ENCODE results near the gene SNX25.
"Not testable (repeated sequence)": the region's sequence is repeated elsewhere in the genome, so short reads cannot be mapped to it uniquely, and the experiment has no call there.

SNX25 gene

DNA sequence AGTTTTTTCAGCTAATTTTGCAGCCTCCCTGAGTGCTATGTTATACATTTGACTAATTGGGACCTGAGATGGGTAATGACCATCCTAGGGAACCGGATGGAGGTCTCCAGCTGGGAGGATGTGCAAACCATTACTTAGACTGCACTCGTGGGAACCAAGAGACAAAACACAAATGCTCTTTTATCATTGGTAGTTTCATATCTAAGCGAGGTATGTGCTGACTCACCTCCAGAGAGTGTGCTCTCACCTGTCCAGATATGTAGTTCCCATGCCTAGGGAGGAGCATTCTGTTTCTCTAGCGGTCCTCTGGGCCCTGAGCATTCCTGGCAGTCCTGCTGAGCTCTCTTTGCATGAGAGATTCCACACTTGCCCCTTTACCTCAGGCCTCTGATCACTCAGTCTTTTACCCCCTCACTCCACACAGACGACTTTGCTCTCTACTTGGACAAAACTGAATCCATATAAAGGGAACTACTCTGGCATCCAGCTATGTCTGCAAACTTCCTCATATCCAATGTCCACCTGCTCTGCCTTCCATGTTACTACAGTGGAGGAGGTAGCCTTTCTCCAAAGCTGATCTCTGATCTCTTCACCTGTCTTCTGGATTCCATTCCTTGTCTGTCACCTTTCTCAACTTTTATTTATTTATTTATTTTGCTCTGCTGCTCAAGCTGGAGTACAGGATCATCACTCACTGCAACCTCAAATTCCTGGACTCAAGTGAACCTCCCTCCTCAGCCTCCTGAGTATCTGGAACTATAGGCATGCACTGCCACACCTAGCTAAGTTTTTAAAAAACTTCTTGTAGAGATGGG, 97.9 kb downstream of the SNX25 start:
- no peak for DNase-seq

DNA sequence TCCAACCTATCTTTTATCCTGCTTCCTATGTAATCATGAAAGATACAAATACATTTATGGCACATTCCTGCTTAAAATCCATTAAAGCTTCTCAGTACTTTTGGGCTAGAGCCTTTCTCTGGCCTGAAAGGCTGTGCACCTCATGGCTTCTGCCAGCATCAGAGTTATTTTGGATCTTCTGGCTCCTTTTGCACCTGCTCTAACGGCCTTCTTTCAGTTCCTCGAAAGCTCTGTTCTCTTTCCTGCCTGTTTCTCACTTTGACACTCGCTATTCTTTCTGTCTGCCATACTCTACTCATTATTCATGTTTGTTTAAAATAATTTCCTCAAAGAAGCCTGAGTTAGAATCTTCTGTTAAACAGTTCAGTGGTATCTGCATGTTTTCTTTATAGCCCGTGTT, 100.4 kb downstream of the SNX25 start:
- no peak for DNase-seq

DNA sequence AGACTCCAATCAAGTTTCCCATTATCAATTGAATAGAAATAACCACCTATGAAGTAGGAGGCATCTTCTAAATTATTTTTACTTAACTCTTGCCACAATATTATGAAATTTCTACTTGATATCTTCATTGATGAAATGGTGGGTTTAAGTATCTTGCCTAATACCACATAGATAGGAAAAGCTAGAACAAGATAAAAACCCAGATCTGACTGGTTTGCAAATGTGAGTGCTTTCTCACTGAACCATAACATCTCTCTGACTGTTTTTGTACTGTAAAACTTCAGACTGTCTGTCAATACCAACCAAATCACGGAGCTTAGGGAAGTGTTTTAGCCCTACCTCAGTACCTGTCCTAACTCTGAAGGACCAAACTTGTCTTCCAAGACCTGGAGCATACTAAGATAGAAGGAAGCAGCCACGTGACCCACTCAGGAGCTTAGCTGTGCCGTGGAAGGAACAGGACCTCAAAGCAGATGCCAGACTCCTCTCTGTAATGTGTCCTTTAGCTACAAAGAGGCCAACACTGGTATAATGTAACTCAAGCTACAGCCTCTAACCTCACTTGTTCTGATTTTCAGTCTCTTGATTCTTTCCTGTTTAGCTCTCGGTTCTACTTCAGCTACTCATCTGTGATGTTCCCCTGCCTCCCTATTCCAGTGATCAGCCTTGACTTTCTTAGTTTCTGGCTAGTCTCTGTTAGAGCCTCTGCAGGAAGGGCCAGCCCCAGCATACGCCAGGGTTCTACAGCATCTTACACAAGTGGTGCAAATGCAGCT, 101.9 kb downstream of the SNX25 start:
- no peak for DNase-seq

DNA sequence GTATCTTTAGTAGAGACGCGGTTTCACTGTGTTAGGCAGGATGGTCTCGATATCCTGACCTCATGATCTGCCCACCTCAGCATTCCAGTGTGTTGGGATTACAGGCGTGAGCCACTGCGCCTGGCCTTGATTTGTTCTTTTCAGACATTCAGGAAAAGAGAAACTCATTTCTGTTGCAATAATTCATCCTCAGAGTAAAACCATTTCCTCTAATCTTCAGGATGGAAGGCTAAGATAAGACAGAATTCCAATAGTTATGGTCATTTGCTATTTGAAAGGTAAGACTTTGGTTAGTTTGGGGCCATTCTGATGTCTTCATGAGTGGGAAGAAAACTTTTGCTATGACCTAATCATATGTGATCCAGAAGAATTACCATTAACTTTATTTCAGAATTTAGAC, 103.3 kb downstream of the SNX25 start:
- DNase-seq: no peak

DNA sequence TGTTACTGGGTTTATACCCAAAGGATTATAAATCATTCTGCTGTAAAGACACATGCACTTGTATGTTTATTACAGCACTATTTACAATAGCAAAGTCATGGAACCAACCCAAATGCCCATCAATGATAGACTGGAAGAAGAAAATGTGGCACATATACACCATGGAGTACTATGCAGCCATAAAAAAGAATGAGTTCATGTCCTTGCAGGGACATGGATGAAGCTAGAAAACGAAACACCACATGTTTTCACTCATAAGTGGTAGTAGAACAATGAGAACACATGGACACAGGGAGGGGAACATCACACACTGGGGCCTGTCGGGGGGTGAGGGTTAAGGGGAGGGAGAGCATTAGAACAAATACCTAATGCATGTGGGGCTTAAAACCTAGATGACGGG, 108.1 kb downstream of the SNX25 start:
- not testable (repeated sequence) for DNase-seq

DNA sequence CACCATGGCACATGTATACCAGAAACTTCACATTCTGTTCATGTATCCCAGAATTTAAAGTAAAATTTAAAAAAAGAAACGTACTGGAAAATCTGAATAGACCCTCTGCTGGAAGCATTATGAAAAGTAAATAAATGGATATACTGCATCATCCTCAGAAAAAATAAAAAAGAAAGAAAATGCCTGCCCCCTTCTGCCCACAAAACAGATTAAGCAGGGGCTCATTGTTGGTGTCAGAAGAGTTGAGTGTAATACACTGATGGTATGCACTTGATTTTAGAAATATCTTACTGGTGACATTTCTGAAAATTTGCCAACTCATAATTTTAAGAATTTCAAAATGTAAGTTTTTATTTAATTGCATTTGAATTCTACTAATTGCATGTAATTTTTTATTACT, 108.5 kb downstream of the SNX25 start:
- no peak for DNase-seq

DNA sequence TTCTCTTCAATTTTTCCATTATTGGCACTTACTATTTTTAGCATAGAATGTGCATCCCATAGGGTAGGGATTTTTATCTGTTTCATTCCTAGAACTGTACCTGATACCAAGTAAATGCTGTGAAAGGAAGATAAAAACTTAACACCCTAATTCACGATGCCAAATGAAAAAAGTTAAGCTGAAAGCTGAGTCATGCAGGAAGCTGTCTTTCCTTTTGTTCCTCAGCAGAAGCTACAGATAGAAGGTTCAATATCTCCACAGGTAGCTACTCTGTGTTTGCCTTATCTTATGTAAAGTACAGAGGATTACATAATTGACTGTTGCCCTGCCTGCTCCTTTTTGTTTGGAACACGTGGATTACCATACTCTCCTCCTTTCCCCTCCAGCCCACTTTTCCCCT, 109.3 kb downstream of the SNX25 start:
- no peak for DNase-seq

DNA sequence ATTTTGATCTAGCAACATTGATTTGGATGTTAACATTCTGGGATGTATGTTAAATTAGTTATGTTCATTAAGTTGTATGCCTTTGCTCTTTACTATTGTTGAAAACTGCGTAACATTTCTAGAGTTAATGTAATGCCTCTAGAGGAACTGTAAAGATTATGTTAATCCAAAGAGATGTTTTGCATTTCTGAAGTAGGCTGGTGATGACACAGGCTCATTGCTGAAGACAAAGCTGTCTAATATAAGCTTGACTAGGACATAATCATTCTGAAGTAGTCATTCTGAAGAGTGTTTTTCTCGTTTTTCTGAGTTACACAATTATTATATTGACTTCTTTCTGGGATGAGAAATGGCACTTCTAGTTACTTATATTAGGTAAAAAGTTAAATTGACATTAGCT, 113.4 kb downstream of the SNX25 start:
- DNase-seq: no peak

DNA sequence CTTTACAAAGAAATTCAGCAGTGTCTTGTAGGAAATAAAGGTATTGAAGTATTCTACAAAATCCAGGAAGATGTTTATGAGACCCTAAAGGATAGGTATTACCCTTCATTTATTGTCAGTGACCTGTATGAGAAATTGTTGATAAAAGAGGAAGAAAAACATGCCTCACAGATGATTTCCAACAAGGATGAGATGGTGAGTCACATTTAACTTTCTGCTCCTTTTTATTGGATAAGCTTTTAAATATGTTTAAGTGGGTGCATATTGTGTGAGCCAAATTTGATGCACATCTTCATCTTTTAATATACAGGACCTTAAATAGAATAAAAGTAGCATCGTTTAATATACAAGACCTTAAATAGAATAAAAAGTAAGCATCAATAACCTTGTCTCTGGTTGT, 114.2 kb downstream of the SNX25 start:
- DNase-seq: no peak

DNA sequence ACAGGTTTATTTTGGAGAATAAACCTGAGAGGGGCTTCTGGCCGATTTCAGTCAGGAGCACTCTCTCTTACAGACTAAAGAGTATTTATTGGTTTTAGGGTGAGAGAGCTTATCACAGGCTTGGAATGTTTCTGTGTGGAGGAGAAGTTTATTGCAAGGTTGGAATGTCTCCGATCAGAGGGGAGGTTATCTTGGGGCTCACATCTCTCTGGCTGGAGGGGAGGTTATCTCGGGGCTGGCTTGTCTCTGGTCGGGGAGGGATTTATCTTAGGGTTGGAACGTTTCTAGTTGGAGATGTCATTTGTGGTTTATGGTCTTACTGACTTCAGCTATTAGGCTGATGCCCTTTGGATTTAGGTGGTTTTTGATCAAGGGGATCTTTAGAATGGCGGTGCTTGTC, 115.0 kb downstream of the SNX25 start:
- DNase-seq: not testable (repeated sequence)

DNA sequence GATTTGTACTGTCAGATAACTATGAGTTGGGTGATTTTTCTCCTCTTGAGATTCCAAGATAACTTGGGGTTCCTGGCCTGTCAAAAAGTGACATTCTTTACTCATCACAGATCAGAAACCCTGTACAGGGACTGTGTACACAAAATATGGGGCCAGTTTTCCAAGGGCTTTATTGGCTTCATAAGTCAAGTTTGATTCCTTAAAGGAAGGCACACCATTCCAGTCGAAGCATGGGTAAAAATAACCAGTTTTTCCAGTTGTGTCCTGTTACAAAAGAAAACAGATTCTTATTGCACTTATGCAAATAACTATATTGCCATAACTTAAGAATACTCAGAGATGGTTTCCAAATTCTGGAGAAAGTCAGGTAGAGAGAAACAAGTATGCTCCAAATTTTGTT, 116.3 kb downstream of the SNX25 start:
- not testable (repeated sequence) for DNase-seq

DNA sequence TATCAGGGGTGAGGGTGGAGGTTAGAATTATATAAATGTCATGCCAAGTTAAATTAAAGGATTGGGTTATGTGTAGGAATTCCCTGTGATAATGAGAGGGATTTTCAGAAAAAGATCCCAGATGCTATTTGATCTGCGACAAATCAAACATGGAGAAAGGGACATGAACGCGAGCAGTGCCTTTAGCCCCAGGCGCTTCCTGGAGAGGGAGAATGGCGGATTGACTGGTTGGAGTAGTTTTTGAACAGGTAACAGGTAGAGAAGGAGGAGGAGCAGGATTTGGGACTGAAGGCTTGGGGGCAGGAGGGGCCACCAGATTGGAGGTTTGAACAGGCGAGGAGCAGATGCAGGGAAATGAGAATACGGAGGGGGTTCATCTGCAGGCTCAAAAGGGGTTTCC, 119.2 kb downstream of the SNX25 start:
- no peak for DNase-seq

DNA sequence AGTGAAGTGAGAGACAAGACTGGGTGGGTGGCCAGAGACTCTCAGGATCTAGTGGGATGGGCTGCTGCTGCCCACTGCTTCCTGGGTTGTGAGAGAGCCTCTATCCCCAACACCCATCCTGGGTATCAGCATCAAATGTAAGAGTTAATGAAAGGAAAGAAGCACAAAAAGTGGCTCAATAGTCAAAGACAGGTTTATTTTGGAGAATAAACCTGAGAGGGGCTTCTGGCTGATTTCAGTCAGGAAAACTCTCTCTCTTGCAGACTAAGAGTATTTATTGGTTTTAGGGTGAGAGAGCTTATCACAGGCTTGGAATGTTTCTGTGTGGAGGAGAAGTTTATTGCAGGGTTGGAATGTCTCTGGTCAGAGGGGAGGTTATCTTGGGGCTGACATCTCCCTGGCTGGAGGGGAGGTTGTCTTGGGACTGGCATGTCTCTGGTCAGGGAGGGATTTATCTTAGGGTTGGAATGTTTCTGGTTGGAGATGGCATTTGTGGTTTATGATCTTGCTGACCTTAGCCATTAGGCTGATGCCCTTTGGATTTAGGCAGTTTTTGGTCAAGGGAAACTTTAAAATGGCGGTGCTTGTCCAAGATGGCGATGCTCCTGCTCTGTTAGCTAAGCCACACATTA, 120.6 kb downstream of the SNX25 start:
- not testable (repeated sequence) for DNase-seq

DNA sequence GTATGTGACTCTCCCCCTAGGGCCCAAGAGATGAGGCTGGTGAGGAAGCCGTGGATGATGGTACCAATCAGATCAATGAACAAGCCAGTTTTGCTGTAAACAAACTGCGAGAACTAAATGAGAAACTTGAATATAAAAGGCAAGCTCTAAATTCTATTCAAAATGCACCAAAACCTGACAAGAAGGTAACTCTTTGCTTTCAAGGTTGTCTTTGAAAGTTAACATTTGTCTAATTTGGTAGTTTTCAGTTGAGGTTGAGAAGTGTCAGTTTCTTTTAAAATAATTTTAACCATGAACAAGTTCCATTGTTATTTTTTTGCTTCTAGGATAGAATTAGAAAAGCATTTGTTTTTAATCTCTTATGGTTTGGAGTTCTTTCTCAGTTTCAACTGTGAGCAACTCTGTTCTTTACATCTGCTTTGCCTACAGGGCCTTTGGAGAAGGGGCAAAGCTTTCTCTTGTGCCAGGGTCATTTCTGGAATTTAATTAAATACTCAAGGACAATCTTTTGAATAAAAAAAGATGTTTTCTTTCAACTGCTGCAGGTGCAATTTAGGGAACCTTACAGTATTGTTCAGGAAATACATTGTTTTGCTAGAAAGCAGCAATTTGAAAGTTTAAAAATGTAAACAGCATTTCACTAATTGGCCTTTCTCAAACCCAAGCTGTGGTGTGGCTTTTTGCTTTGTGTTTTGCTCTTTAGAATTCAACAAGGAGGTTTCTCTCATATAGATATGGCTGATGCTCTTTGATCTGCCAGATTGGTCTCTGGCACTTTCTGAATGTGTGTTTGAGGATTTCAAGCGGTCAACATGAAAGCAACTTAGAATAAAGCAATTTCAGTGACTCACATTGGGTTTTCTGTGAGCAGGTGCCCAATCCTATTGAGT, 123.4 kb downstream of the SNX25 start:
- no peak for DNase-seq

DNA sequence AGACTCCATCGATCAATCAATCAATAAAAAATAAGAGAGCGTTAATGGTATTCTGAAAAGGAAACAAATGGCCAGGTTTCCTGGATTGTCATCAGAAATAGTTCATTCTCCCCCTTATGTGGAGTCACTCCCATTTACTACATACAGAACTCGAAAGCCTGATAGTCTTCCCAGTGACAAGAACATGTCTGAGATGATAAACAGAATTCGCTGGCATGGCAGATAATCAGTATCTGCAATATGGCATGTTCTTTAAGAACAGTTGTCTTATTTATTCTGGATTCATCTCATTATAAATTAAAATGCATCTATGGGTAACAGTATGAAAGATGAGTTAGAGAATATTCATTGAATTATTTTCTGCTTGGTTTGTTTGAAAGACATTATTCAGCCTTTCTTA, 124.9 kb downstream of the SNX25 start:
- DNase-seq: no peak

DNA sequence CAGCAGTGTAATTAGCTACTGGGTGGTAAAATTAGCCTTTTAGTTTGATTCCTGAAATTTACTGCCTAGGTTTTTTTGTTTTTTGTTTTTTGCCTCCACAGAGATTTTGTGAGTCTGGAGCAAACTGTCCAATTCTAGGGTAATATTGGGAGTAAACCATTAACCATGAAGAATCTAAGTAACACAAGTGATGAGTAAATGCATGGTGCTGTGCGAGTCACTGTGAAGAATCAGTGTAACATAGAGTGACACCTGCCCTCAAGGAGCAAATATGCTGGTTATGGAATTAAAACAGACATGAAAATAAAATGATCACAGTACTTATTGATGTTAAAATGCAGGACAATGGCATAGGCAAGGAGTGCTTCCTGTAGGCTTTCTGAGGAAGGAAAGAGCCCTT, 126.2 kb downstream of the SNX25 start:
- DNase-seq: no peak

DNA sequence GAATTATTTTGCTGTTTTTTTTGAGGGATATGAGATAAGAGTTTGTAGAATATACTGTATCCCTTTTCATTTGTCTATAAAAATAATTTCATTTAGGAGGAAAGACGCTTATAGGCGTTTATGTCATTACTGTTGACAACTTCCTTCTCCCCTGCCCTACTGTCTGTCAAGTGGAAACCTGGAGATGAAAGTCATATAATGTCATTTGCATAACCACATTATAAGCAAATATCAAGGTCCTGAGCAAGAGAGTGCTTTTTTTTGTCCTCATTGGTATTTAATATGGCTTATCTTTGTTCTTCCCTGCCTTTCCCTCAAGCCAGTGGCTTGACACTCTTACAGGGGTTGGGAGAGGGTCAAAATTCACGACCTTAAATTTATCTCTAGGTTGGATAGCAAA, 130.5 kb downstream of the SNX25 start:
- DNase-seq: no peak

DNA sequence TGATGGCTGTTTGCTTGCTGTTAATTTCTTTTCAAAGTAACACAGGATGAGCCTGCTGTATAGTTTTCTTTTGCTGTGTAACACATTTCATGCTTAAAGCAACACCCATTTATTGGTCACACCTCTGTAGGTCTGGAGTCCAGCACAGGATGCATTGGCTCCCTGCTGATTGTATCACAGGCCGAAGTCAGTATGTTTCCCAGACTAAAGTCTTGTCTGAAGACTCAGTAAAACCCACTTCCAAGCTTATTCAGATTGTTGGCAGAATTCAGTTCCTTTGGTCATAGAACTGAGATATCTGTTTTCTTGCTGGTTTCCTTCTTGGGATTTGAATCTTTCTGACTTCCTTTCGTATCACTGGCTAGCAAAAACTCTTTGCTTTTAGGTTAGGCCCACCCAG, 132.0 kb downstream of the SNX25 start:
- DNase-seq: no peak

DNA sequence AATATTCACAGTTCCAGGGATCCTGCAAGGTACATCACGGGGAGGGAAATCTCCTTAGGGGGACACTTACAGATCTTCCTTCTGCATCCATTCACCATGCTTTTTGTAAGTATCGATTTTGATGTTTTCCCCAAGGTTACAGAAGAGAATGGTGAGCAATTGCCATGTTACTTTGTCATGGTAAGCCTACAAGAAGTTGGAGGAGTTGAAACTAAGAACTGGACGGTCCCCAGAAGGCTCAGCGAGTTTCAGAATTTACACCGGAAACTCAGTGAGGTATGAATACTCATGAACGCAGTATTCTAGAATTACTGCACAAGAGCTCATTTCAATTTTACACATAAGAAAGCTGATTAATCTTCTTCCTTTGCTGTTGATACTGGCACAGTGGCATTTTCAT, 132.4 kb downstream of the SNX25 start:
- DNase-seq: no peak

DNA sequence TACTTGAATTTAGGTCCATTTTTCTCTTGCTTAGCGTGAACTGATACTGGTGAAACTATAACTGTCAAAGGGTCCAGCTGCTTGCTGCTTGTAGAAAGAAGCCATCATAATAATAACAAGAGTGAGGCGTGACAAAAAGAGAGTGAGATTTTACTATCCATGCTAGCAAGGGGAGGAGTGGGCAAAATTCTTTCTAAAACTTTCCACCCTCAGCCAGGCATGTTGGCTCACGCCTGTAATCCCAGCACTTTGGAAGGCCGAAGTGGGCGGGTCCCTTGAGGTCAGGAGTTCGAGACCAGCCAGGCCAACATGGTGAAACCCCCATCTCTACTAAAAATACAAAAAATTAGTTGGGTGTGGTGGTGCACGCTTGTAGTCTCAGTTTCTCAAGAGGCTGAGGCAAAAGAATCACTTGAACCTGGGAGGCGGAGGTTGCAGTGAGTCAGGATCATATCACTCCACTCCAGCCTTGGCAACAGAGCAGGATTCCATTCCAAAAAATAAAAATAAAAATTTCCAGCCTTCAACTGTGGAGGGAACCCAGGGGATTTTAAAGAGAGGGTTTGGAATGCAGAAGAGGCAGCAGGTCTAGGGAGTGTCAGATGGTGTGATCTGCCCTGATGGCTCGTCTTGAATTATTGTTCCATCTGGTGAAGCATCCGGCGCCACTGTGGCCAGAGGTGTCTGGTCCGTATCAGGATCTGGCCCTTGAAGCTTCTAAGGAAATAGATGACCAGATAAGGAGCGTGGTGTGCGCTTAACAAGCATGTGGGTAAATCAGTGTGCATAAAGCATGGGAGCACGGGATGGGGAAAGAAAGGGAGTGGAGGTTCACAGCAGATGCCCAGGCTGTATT, 134.6 kb downstream of the SNX25 start:
- no peak for DNase-seq

DNA sequence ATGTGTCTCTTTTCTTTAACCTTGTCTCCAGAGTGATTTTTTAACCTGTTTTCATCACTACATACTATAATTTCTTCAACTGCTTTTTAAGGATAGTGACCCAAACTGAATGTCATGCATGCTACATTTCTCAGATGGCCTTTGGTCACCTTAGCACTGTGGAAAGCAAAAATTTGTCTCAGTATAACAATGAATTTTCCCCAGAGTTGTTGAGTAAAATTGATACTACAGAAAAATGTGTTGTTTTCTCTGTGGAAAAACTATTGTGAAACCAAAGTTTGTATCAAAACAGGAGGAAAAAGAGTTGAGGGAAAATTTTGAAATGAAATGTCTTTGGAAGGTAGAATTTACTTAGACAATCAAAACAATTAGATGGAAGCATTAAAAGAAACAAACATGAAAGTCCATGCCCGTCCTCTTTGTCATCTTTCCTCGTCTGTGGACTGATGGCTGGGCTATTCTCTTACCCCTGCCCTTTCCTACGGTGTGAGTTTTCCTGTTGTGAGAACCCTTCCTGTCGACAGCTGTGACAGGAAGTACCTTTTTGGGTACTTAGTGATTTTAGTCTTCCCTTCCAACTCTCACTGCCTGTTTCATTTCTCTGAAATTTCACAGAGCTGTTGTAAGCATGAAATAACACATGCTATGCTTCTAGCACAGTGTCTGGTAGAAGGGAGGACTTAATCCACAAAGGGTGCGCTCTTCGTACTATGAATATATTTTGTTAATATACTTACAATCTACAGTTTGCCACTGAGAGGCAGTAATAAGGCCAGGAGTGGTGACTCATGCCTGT, 135.5 kb downstream of the SNX25 start:
- DNase-seq: no peak
